Colonic mucosa (tissue), 4 donors: ENCODE results near the gene CDC25B. TPM values are rescaled to one million over a fixed set of nuclear protein-coding genes. Genes with fewer than 3 reads are reported as not detected.

Experiments used
- DNase-seq: peaks from one replicate; pipeline ENCODE4 v3.0.0-alpha.2; 2020
- H3K27ac ChIP-seq: fragments of 200-600 bp; one replicate; pipeline ENCODE4 v1.8.0; 2021
- H3K27me3 ChIP-seq: fragments of 200-600 bp; one replicate; pipeline ENCODE4 v1.8.0; 2021
- H3K36me3 ChIP-seq: fragments of 200-600 bp; one replicate; pipeline ENCODE4 v1.8.0; 2021
- H3K4me1 ChIP-seq: fragments of 200-600 bp; one replicate; pipeline ENCODE4 v1.8.0; 2021; ENCODE audit warnings: mild to moderate bottlenecking
- H3K4me3 ChIP-seq: fragments of 200-600 bp; one replicate; pipeline ENCODE4 v1.8.0; 2021
- H3K9ac ChIP-seq, 2 donors: one replicate each; pipeline ENCODE4 v1.7.0; 2013; ENCODE audit warnings: control low read depth in 2 of 2, low read depth in 2 of 2, low read length in 2 of 2
- H3K9me3 ChIP-seq: fragments of 200-600 bp; one replicate; pipeline ENCODE4 v1.8.0; 2021
- CTCF ChIP-seq: fragments of 200-600 bp; IDR thresholded peaks from one replicate; pipeline ENCODE4 v1.8.0; 2022; ENCODE audit warnings: antibody characterized with exemption, mild to moderate bottlenecking
- intact Hi-C: fragments of 100-400 bp; cut with DNase I; formaldehyde crosslinking; loops from one replicate; pipeline ENCODE4 v1.14.1; 2022
- total RNA-seq, 2 donors: library from RNA; stranded (reverse); fragmentation: NEBNext Ultra II Directional in 1 of 2; extraction: Animal tissue kit (Norgen Biotek cat#: 25700) in 1 of 2; gene quantifications; one replicate each; pipeline ENCODE4 v1.2.1, GENCODE V29; 2021
- donor health status: healthy.
- donor health status: DM: no; HTN: no; CAD: no.
- donor health status: DM: no; HTN: no; CAD: no.

The CDC25B gene
- total RNA-seq, 2 donors from 2014 or later: 41.9 to 65.5 TPM

DNA sequence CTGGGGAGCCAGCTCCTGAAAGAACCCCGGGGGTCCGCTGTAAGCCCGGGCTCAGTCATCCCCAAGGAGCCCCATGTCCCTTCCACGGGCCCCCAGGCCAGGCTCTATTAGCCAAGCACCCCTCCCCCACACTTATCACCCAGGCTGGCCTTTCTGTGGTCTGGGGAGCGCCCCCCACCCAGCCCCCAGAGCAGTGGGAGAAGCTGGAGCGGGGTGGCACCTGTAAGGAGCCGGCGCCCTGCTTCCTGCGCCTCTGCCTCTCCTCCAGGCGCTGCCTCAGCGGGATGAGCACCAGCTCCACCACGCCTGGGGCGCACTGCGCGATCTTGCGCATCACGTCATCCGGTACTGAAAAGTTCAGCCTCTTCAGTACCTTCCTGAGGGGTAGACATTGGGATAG, 17.1 kb upstream of the CDC25B start:
- H3K9me3 ChIP-seq: no peaks in the 10 kb centered on the region
- no peaks in the 10 kb centered on the region for H3K4me1 ChIP-seq
- no peak for TF ChIP-seq CTCF
- intact Hi-C loops: no loop called here
- H3K27me3 ChIP-seq: no peaks in the 10 kb centered on the region
- H3K27ac ChIP-seq: no peak overlapping the region
- H3K9ac ChIP-seq: no peak overlapping the region
- no peak for DNase-seq
- H3K36me3 ChIP-seq: no peaks in the 10 kb centered on the region
- H3K4me3 ChIP-seq: no peak overlapping the region

GRCh38 chr20:3781153-3781910, 14.8 kb upstream of the CDC25B start, which contains the start of gene SPEF1:
SPEF1 (minus strand) TSS chr20:3781448; CDS start chr20:3781287, 161 bp downstream.
- Histone ChIP-seq H3K27ac (no peak within 1 kb of the TSS), H3K4me3 (peak within 1 kb of the TSS; percentile 20), H3K9me3 (no peaks in the 10 kb centered on the region), H3K27me3 (no peaks in the 10 kb centered on the region), H3K36me3 (no peaks in the 10 kb centered on the region), H3K4me1 (peaks cover 12% of the 10 kb centered on the region), H3K9ac (peak within 1 kb of the TSS in 1 of 2 donors; percentile 14)
- intact Hi-C loops: no loop called here
- peak; percentile 88 for DNase-seq
- TF ChIP-seq CTCF: no peak

GRCh38 chr20:3782597-3782996, 13.5 kb upstream of the CDC25B start:
- Histone ChIP-seq H3K9ac (no peak overlapping the region), H3K27ac (no peak overlapping the region), H3K4me3 (no peak overlapping the region), H3K36me3 (no peaks in the 10 kb centered on the region), H3K9me3 (no peaks in the 10 kb centered on the region), H3K4me1 (peaks cover 19% of the 10 kb centered on the region), H3K27me3 (no peaks in the 10 kb centered on the region)
- no peak for TF ChIP-seq CTCF
- DNase-seq: no peak
- intact Hi-C loops: no loop called here

DNA sequence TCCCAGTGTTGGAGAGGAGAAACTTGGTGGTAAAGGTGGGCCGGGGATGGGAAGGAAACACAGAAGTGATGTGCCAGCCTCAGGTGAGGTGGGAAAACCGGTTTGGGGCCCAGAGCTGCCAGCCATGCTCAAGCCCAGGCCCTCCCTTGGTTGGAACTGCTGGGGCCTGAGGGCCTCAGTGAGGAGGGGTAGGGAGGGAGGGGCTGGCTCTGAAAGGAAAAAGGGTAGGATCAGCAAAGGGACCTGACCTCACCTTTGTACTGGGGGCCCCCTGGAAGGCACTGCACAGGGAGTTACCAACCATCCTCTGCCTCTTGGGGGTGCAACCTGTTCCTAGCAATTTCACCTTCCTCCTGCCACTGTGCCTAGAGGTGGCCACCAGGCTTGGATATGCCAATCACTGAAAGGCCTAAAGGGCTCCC, 13.0 kb upstream of the CDC25B start:
- Histone ChIP-seq H3K4me3 (no peak overlapping the region), H3K27ac (no peak overlapping the region), H3K36me3 (no peaks in the 10 kb centered on the region), H3K9ac (no peak overlapping the region), H3K9me3 (no peaks in the 10 kb centered on the region), H3K27me3 (no peaks in the 10 kb centered on the region), H3K4me1 (peaks cover 20% of the 10 kb centered on the region)
- TF ChIP-seq CTCF: no peak
- intact Hi-C loops: no loop called here
- no peak for DNase-seq

GRCh38 chr20:3783511-3784195, 12.5 kb upstream of the CDC25B start:
- intact Hi-C loops: no loop called here
- H3K9me3 ChIP-seq: no peaks in the 10 kb centered on the region
- H3K4me1 ChIP-seq: peaks cover 20% of the 10 kb centered on the region
- peak overlapping the region in 1 of 2 donors; percentile 5 for H3K9ac ChIP-seq
- no peak overlapping the region for H3K27ac ChIP-seq
- no peaks in the 10 kb centered on the region for H3K36me3 ChIP-seq
- no peaks in the 10 kb centered on the region for H3K27me3 ChIP-seq
- DNase-seq: no peak
- TF ChIP-seq CTCF: no peak
- H3K4me3 ChIP-seq: no peak overlapping the region
